Rectal smooth muscle tissue (tissue), 1 donor: ENCODE data around the gene AFF1.

Experiments
- H3K27ac ChIP-seq: one replicate; pipeline ENCODE4 v1.7.0; 2013; ENCODE audit warnings: low read depth, low read length, inconsistent platforms
- H3K27me3 ChIP-seq: one replicate; pipeline ENCODE4 v1.7.0; 2013; ENCODE audit warnings: low read length; ENCODE audit not compliant: control insufficient read depth, insufficient read depth
- H3K36me3 ChIP-seq: one replicate; pipeline ENCODE4 v1.7.0; 2013; ENCODE audit warnings: low read length; ENCODE audit not compliant: control insufficient read depth, insufficient read depth
- H3K4me1 ChIP-seq: one replicate; pipeline ENCODE4 v1.7.0; 2013; ENCODE audit warnings: low read length; ENCODE audit not compliant: control insufficient read depth, insufficient read depth
- H3K4me3 ChIP-seq: one replicate; pipeline ENCODE4 v1.7.0; 2013; ENCODE audit warnings: low read length
- H3K9ac ChIP-seq: one replicate; pipeline ENCODE4 v1.7.0; 2013; ENCODE audit warnings: low read length

AFF1 gene

DNA sequence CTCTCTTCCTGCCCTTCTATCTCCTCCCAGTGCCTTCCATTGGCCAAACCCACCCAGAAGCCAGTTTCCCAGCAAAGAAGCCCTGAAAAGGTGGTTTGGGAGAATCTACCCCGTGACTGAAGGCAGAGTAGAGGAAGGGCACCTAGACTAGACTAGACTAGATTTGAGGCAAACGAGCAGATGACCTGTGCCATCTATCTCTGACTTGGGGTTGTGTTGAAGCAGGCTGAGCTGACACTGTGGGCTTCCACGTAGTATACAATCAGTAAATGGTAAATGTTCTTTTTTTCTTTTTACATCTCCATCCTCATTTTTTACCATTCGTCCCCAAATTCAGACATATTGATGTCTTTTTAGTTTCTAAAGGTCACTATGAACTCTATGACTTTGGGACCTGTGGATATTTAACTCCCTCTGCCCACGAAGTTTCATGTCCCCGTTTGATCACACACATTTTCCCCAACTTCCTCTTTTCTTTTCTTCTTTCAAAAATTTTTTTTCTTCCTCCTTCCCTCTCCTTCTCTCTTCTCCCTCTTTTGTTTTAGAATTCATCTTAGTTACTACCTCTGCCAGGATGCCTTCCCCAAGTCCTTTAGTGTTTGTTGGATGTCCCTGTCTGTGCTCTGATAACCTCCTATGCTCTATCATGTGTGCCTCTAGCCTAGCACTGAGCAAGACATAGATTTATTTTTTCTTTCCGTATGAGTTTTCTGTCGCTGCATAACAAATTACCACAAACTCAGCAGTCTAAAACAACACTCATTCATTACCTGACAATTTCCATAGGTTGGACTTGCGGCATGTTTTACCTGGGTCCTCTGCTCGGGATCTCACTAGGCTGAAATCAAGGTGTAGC lies 6.2 kb upstream of the AFF1 start:
- no peaks in the 10 kb centered on the region for H3K27me3 ChIP-seq
- H3K9ac ChIP-seq: no peak overlapping the region
- no peak overlapping the region for H3K27ac ChIP-seq
- H3K36me3 ChIP-seq: no peaks in the 10 kb centered on the region
- no peaks in the 10 kb centered on the region for H3K4me1 ChIP-seq
- H3K4me3 ChIP-seq: no peak overlapping the region

DNA sequence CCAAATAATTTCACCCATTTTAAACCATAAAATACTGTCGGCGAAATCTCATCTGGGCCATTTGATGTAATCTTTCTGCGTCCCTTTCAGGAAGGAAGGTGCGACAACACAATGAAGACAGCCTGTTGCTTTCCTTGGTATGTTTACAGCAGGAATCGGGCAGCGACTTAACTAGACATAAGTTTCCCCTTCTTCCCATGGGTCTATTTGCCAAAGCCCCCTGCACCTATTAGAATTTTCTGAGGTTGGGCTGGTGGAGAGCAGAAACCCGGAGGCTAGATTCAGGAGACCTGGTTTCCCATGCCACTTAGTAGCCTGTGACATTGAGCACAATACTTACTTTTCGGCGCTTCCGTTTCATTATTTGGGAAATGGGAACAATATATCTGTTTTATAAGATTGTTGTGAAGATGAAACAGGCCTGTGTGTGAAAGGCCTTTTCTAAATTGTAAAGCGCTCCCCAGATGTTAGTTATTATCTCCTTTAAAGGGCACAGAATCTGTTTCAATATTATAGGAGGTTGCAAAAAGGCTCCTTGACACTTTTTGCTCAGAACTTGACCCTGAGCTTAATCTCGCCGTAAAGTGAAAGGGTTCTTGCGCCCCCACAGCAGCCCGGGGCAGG lies 552 bp upstream of the AFF1 start:
- Histone ChIP-seq H3K27me3 (no peaks in the 10 kb centered on the region), H3K4me3 (peak overlapping the region; percentile 78), H3K36me3 (no peaks in the 10 kb centered on the region), H3K4me1 (peaks cover 14% of the 10 kb centered on the region), H3K27ac (peak overlapping the region; percentile 98), H3K9ac (peak overlapping the region; percentile 69)

DNA sequence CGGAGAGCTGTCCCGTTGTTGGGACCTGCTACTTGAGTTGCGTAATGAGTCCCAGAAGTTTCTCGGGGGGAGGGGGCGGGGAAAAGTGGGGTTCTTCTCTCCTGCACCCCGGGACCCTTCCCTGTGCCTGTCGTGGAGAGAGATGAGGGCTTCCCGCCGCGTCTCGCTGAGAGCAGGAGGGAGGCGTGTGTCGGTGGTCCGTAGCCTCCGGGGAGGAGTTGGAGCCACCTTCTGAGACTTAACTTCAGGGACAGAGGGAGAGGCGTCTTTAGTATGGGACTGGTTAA lies 698 bp downstream of the AFF1 start:
- peaks cover 14% of the 10 kb centered on the region for H3K4me1 ChIP-seq

GRCh38 chr4:86935853-86936733 lies 1.3 kb downstream of the AFF1 start:
- H3K4me1 ChIP-seq: peaks cover 14% of the 10 kb centered on the region
- no peaks in the 10 kb centered on the region for H3K36me3 ChIP-seq
- H3K9ac ChIP-seq: peak overlapping the region; percentile 92
- H3K27me3 ChIP-seq: no peaks in the 10 kb centered on the region
- H3K27ac ChIP-seq: peak overlapping the region; percentile 98
- H3K4me3 ChIP-seq: peak overlapping the region; percentile 83

More for the DNA sequence above, 698 bp downstream of the AFF1 start:
- Histone ChIP-seq H3K36me3 (no peaks in the 10 kb centered on the region), H3K4me3 (peak overlapping the region; percentile 83), H3K27me3 (no peaks in the 10 kb centered on the region), H3K9ac (peak overlapping the region; percentile 92), H3K27ac (peak overlapping the region; percentile 98)

GRCh38 chr4:86938771-86939520 lies 4.1 kb downstream of the AFF1 start:
- no peak overlapping the region for H3K27ac ChIP-seq
- no peak overlapping the region for H3K4me3 ChIP-seq
- no peak overlapping the region for H3K9ac ChIP-seq

GRCh38 chr4:86939729-86940575 lies 5.1 kb downstream of the AFF1 start:
- H3K27ac ChIP-seq: no peak overlapping the region
- H3K4me1 ChIP-seq: peaks cover 13% of the 10 kb centered on the region

More at GRCh38 chr4:86938771-86939520, 4.1 kb downstream of the AFF1 start:
- peaks cover 13% of the 10 kb centered on the region for H3K4me1 ChIP-seq
- H3K27me3 ChIP-seq: no peaks in the 10 kb centered on the region
- no peaks in the 10 kb centered on the region for H3K36me3 ChIP-seq

DNA sequence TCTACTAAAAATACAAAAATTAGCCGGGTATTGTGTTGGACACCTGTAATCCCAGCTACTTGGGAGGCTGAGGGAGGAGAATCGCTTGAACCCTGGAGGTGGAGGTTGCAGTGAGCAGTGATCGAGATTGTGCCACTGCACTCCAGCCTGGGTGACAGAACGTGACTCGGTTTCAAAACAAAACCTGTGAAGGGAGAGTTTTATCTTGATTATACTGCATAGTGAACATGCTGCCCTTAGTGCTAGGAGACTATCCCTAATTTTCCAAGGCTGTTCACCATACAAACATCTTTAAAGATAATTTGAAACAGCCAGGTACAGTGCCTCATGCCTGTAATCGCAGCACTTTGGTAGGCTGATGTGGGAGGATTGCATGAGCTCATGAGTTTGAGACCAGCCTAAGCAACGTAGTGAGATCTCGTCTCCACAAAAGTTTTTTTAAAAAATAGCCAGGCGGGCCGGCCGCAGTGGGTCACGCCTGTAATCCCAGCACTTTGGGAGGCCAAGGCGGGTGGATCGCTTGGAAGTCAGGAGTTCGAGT lies 6.2 kb downstream of the AFF1 start:
- no peak overlapping the region for H3K27ac ChIP-seq

More at GRCh38 chr4:86939729-86940575, 5.1 kb downstream of the AFF1 start:
- Histone ChIP-seq H3K4me3 (no peak overlapping the region), H3K36me3 (no peaks in the 10 kb centered on the region), H3K9ac (no peak overlapping the region), H3K27me3 (no peaks in the 10 kb centered on the region)

GRCh38 chr4:86942185-86942666 lies 7.4 kb downstream of the AFF1 start:
- Histone ChIP-seq H3K9ac (no peak overlapping the region), H3K4me1 (peaks cover 10% of the 10 kb centered on the region), H3K27me3 (no peaks in the 10 kb centered on the region), H3K27ac (no peak overlapping the region), H3K4me3 (no peak overlapping the region), H3K36me3 (no peaks in the 10 kb centered on the region)

More for the DNA sequence above, 6.2 kb downstream of the AFF1 start:
- Histone ChIP-seq H3K4me1 (peaks cover 13% of the 10 kb centered on the region), H3K36me3 (no peaks in the 10 kb centered on the region), H3K4me3 (no peak overlapping the region), H3K9ac (no peak overlapping the region), H3K27me3 (no peaks in the 10 kb centered on the region)

DNA sequence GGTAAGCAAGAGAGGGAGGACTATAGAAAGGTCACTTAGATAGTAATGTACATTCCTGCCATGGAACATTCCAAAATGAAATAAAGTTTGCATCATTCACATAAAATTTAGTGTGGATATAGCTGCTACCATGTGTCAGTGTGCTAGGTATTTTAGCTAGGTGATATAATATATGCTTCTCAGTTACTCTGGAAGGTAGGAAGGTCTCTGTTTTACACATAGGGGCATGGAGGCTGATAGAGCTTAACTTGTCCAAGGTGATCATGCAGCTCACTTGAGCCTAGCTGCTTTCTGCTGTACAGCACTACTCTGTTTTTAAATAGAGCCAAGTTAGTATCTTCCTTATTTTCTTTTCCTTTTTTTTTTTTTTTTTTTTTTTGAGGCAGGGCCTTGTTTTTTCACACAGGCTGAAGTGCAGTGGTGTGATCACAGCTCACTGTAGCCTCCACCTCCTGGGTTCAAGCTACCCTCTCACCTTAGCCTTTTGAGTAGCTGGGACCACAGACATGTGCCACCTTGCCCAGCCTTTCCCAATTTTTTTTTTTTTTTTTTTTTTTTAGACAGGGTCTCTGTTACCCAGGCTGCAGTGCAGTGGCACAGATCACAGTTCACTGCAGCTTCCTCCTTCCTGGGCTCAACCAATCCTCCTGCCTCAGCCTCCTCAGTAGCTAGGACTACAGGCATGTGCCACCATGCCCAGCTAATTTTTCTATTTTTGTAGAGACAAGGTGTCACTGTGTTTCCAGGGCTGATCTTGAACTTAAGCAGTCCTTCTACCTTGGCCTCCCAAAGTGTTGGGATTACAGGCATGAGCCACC lies 10.4 kb downstream of the AFF1 start:
- H3K4me3 ChIP-seq: no peak overlapping the region
- H3K36me3 ChIP-seq: no peaks in the 10 kb centered on the region
- H3K4me1 ChIP-seq: peaks cover 7% of the 10 kb centered on the region
- H3K9ac ChIP-seq: no peak overlapping the region
- no peaks in the 10 kb centered on the region for H3K27me3 ChIP-seq
- no peak overlapping the region for H3K27ac ChIP-seq

- Histone ChIP-seq H3K27me3 (no peaks in the 10 kb centered on the region), H3K4me3 (no peak overlapping the region), H3K36me3 (peaks cover 3% of the 10 kb centered on the region), H3K9ac (no peak overlapping the region), H3K27ac (no peak overlapping the region), H3K4me1 (peaks cover 7% of the 10 kb centered on the region)
Observed at GRCh38 chr4:86946868-86947500, 12.2 kb downstream of the AFF1 start.
